ENCODE measurements around the gene PAFAH1B1. TPM values are rescaled to one million over a fixed set of nuclear protein-coding genes. Genes with fewer than 3 reads are reported as not detected.

PAFAH1B1 gene
- total RNA-seq (170 and 172 TPM in 2 replicates), polyA plus RNA-seq (41.4 and 68.3 TPM in 2 replicates), polyA minus RNA-seq (27.9 and 45.4 TPM in 2 replicates)
- 78.6 TPM for total RNA-seq (2013)

GRCh38 chr17:2592971-2593820, at the start of gene PAFAH1B1:
Gene PAFAH1B1 (plus strand): TSS chr17:2593654. CDS start chr17:2638289, 44,635 bp downstream.
- TF ChIP-seq EZH2 (IDR thresholded peaks at IDR 0.05; ENCODE audit: borderline replicate concordance, insufficient read depth, low read depth, low read length, poor library complexity, severe bottlenecking): no peak
- peak; percentile 31 for TF ChIP-seq CTCF (IDR thresholded peaks at IDR 0.05)
- no peaks in the 10 kb centered on the region for H3K27me3 ChIP-seq (replicated peaks in 1 of 4; ENCODE audit: control extremely low read depth in 1 of 4, control insufficient read depth in 3 of 4, insufficient read depth in 4 of 4, low read length in 3 of 4)
- CTCF ChIA-PET: interaction anchor here (0.6 to 2.0 kb wide), 9 partner anchors 21 to 418 kb away, joined by 3 to 8 read pairs (median 4); no protein-coding TSS in a partner anchor
- intact Hi-C loops (cut with micrococcal nuclease): loop anchor here (1.0 to 5.0 kb wide), 4 partner anchors 82 to 1074 kb away; partner anchors contain the start of genes EMC6, METTL16, MNT and TAX1BP3
- peak within 1 kb of the TSS; percentile 95 for H3K4me3 Mint-ChIP-seq
- peak within 1 kb of the TSS; percentile 94 to 97 for H3K27ac ChIP-seq (ENCODE audit: low read length in 2 of 2)
- POLR2A ChIA-PET: interaction anchor here (0.5 to 1.8 kb wide), 4 partner anchors 13 to 1090 kb away, joined by 4 to 7 read pairs (median 5); partner anchors contain the start of gene METTL16
- H3K4me3 ChIP-seq (ENCODE audit: control extremely low read depth in 1 of 5, extremely low read depth in 1 of 5, insufficient read depth in 1 of 5, low read depth in 2 of 5, low read length in 4 of 5): peak within 1 kb of the TSS; percentile 83 to 98 (median 93)
- peak within 1 kb of the TSS; percentile 96 for H3K4me2 ChIP-seq (replicated peaks; ENCODE audit: low read depth, low read length, poor library complexity, severe bottlenecking)
- no peaks in the 10 kb centered on the region for H3K9me3 ChIP-seq (ENCODE audit: control extremely low read depth in 1 of 3, control insufficient read depth in 2 of 3, insufficient read depth in 1 of 3, low read length in 2 of 3)
- H4K20me1 ChIP-seq (ENCODE audit: control insufficient read depth, insufficient read depth, low read length, poor library complexity, severe bottlenecking): peaks cover 40% of the 10 kb centered on the region
- peaks cover 30 to 34% of the 10 kb centered on the region in 2 donors for H3K4me1 ChIP-seq (ENCODE audit: control insufficient read depth in 2 of 2, insufficient read depth in 2 of 2, low read length in 2 of 2)
- H3K9me3 Mint-ChIP-seq (ENCODE audit: insufficient read depth): no peaks in the 10 kb centered on the region
- peak within 1 kb of the TSS; percentile 97 for H3K27ac Mint-ChIP-seq
- H3K36me3 ChIP-seq (replicated peaks in 1 of 2; ENCODE audit: control extremely low read depth in 1 of 2, control insufficient read depth in 1 of 2, extremely low read depth in 1 of 2, insufficient read depth in 2 of 2, low read length in 1 of 2): no peaks in the 10 kb centered on the region
- H2AFZ ChIP-seq (ENCODE audit: insufficient read depth, low read depth, low read length, poor library complexity, severe bottlenecking): peak within 1 kb of the TSS; percentile 98
- ATAC-seq (ENCODE audit: low read depth) (peak; percentile 75), DNase-seq (peak; percentile 98)
- H3K4me1 Mint-ChIP-seq: peaks cover 33% of the 10 kb centered on the region
- H3K79me2 ChIP-seq (ENCODE audit: control insufficient read depth, insufficient read depth, low read length): peaks cover 54% of the 10 kb centered on the region
- 1% methylated on average over 69 of the region's 86 CpGs for WGBS (ENCODE audit: insufficient coverage)
- no peaks in the 10 kb centered on the region for H3K27me3 Mint-ChIP-seq
- H3K9ac ChIP-seq (ENCODE audit: low read length): peak within 1 kb of the TSS; percentile 99

GRCh38 chr17:2545393-2545792, 48.1 kb upstream of the PAFAH1B1 start:
- H3K4me2 ChIP-seq (replicated peaks; ENCODE audit: low read depth, low read length, poor library complexity, severe bottlenecking): no peak overlapping the region
- ATAC-seq (ENCODE audit: low read depth) (no peak), DNase-seq (no peak)
- H3K4me1 ChIP-seq (ENCODE audit: control insufficient read depth in 2 of 2, insufficient read depth in 2 of 2, low read length in 2 of 2): no peaks in the 10 kb centered on the region
- Mint-ChIP-seq H3K27me3 (no peaks in the 10 kb centered on the region), H3K4me3 (no peak overlapping the region), H3K4me1 (peaks cover 5% of the 10 kb centered on the region), H3K9me3 (ENCODE audit: insufficient read depth) (no peaks in the 10 kb centered on the region), H3K27ac (no peak overlapping the region)
- no peak for TF ChIP-seq CTCF (IDR thresholded peaks at IDR 0.05)
- no peak for TF ChIP-seq EZH2 (IDR thresholded peaks at IDR 0.05; ENCODE audit: borderline replicate concordance, insufficient read depth, low read depth, low read length, poor library complexity, severe bottlenecking)
- H3K36me3 ChIP-seq (replicated peaks in 1 of 2; ENCODE audit: control extremely low read depth in 1 of 2, control insufficient read depth in 1 of 2, extremely low read depth in 1 of 2, insufficient read depth in 2 of 2, low read length in 1 of 2): no peaks in the 10 kb centered on the region
- H3K79me2 ChIP-seq (ENCODE audit: control insufficient read depth, insufficient read depth, low read length): no peaks in the 10 kb centered on the region
- H3K27me3 ChIP-seq (replicated peaks in 1 of 4; ENCODE audit: control extremely low read depth in 1 of 4, control insufficient read depth in 3 of 4, insufficient read depth in 4 of 4, low read length in 3 of 4): no peaks in the 10 kb centered on the region
- no peak overlapping the region for H3K27ac ChIP-seq (ENCODE audit: low read length in 2 of 2)
- no peak overlapping the region for H3K9ac ChIP-seq (ENCODE audit: low read length)
- H2AFZ ChIP-seq (ENCODE audit: insufficient read depth, low read depth, low read length, poor library complexity, severe bottlenecking): no peak overlapping the region
- WGBS (ENCODE audit: insufficient coverage): 97% methylated on average over 5 of the region's 7 CpGs
- intact Hi-C loops (cut with micrococcal nuclease): no loop called here
- H3K9me3 ChIP-seq (ENCODE audit: control extremely low read depth in 1 of 3, control insufficient read depth in 2 of 3, insufficient read depth in 1 of 3, low read length in 2 of 3): no peaks in the 10 kb centered on the region
- ChIA-PET CTCF (no interaction called here), POLR2A (no interaction called here)
- H4K20me1 ChIP-seq (ENCODE audit: control insufficient read depth, insufficient read depth, low read length, poor library complexity, severe bottlenecking): no peaks in the 10 kb centered on the region
- no peak overlapping the region for H3K4me3 ChIP-seq (ENCODE audit: control extremely low read depth in 1 of 5, extremely low read depth in 1 of 5, insufficient read depth in 1 of 5, low read depth in 2 of 5, low read length in 4 of 5)

Data from B cell (primary cell).